ENCODE data around the gene SLC6A11. TPM values are rescaled to one million over a fixed set of nuclear protein-coding genes. Genes with fewer than 3 reads are reported as not detected.

SLC6A11 gene
- total RNA-seq, 1 experiment from 2014 or later = not detected

- intact Hi-C loops (cut with micrococcal nuclease; ENCODE audit: unreplicated experiment) = no loop called here
- Histone ChIP-seq H3K27ac (ENCODE audit: low read depth, low read length, poor library complexity, severe bottlenecking) (no peak overlapping the region), H3K9me3 (ENCODE audit: low read depth, low read length, poor library complexity, severe bottlenecking) (no peaks in the 10 kb centered on the region), H3K4me1 (ENCODE audit: insufficient read depth, low read length, poor library complexity, severe bottlenecking) (no peaks in the 10 kb centered on the region), H3K36me3 (ENCODE audit: insufficient read depth, low read length, poor library complexity, severe bottlenecking) (no peaks in the 10 kb centered on the region), H3K4me3 (ENCODE audit: low read depth, low read length, poor library complexity, severe bottlenecking) (no peak overlapping the region), H3K27me3 (replicated peaks; ENCODE audit: insufficient read depth, low read depth, low read length, poor library complexity) (peaks cover 13% of the 10 kb centered on the region)
- ChIA-PET POLR2A (ENCODE audit: low non-redundant PET) (no interaction called here), CTCF (no interaction called here)
- no peak for DNase-seq (ENCODE audit: low spot score)
- TF ChIP-seq CTCF (conservative IDR thresholded peaks at IDR 0.05; ENCODE audit: low read depth, low read length) (no peak), EZH2 (IDR thresholded peaks at IDR 0.05; ENCODE audit: borderline replicate concordance, low read depth, low read length, poor library complexity, severe bottlenecking) (no peak)
- no TSS peak for BruUV-seq (replicated peaks)
Measured at GRCh38 chr3:10974131-10974530, 158.1 kb downstream of the SLC6A11 start.

GRCh38 chr3:10974746-10975375 is 158.8 kb downstream of the SLC6A11 start:
- CTCF ChIA-PET = no interaction called here

GRCh38 chr3:10975695-10976234 is 159.7 kb downstream of the SLC6A11 start:
- TF ChIP-seq EZH2 (IDR thresholded peaks at IDR 0.05; ENCODE audit: borderline replicate concordance, low read depth, low read length, poor library complexity, severe bottlenecking) (no peak), CTCF (conservative IDR thresholded peaks at IDR 0.05; ENCODE audit: low read depth, low read length) (no peak)
- Histone ChIP-seq H3K27me3 (replicated peaks; ENCODE audit: insufficient read depth, low read depth, low read length, poor library complexity) (peaks cover 17% of the 10 kb centered on the region), H3K9me3 (ENCODE audit: low read depth, low read length, poor library complexity, severe bottlenecking) (no peaks in the 10 kb centered on the region), H3K36me3 (ENCODE audit: insufficient read depth, low read length, poor library complexity, severe bottlenecking) (no peaks in the 10 kb centered on the region), H3K4me3 (ENCODE audit: low read depth, low read length, poor library complexity, severe bottlenecking) (no peak overlapping the region), H3K27ac (ENCODE audit: low read depth, low read length, poor library complexity, severe bottlenecking) (no peak overlapping the region), H3K4me1 (ENCODE audit: insufficient read depth, low read length, poor library complexity, severe bottlenecking) (no peaks in the 10 kb centered on the region)
- intact Hi-C loops (cut with micrococcal nuclease; ENCODE audit: unreplicated experiment) = no loop called here
- DNase-seq (ENCODE audit: low spot score) = no peak
- ChIA-PET POLR2A (ENCODE audit: low non-redundant PET) (no interaction called here), CTCF (no interaction called here)
- no TSS peak for BruUV-seq (replicated peaks)

More at GRCh38 chr3:10974746-10975375, 158.8 kb downstream of the SLC6A11 start:
- DNase-seq (ENCODE audit: low spot score) = no peak
- POLR2A ChIA-PET (ENCODE audit: low non-redundant PET) = no interaction called here
- TF ChIP-seq EZH2 (IDR thresholded peaks at IDR 0.05; ENCODE audit: borderline replicate concordance, low read depth, low read length, poor library complexity, severe bottlenecking) (no peak), CTCF (conservative IDR thresholded peaks at IDR 0.05; ENCODE audit: low read depth, low read length) (no peak)
- Histone ChIP-seq H3K4me1 (ENCODE audit: insufficient read depth, low read length, poor library complexity, severe bottlenecking) (no peaks in the 10 kb centered on the region), H3K36me3 (ENCODE audit: insufficient read depth, low read length, poor library complexity, severe bottlenecking) (no peaks in the 10 kb centered on the region), H3K27me3 (replicated peaks; ENCODE audit: insufficient read depth, low read depth, low read length, poor library complexity) (peaks cover 13% of the 10 kb centered on the region), H3K27ac (ENCODE audit: low read depth, low read length, poor library complexity, severe bottlenecking) (no peak overlapping the region), H3K9me3 (ENCODE audit: low read depth, low read length, poor library complexity, severe bottlenecking) (no peaks in the 10 kb centered on the region), H3K4me3 (ENCODE audit: low read depth, low read length, poor library complexity, severe bottlenecking) (no peak overlapping the region)
- intact Hi-C loops (cut with micrococcal nuclease; ENCODE audit: unreplicated experiment) = no loop called here
- BruUV-seq (replicated peaks) = no TSS peak
